IPS DF 4.7 (cell line): Measurements from ENCODE around the gene PRKCZ.
"Not testable (repeated sequence)": the region's sequence is repeated elsewhere in the genome, so short reads cannot be mapped to it uniquely, and the experiment has no call there.

Experiments
- DNase-seq: peaks from one replicate; pipeline ENCODE4 v3.0.0-alpha.2; 2013; ENCODE audit warnings: low spot score; ENCODE audit errors: extremely low read depth

Gene PRKCZ

GRCh38 chr1:2114635-2115007 is 64.4 kb downstream of the PRKCZ start:
- DNase-seq, result not testable (repeated sequence)

GRCh38 chr1:2115008-2115641 is 64.9 kb downstream of the PRKCZ start:
- no peak for DNase-seq

- no peak for DNase-seq
These were observed 65.6 kb downstream of the PRKCZ start for GRCh38 chr1:2115702-2116341.

- no peak for DNase-seq
These were observed 69.7 kb downstream of the PRKCZ start for GRCh38 chr1:2119886-2120285.

GRCh38 chr1:2121101-2121691 is 71.0 kb downstream of the PRKCZ start:
- DNase-seq, result no peak

GRCh38 chr1:2121794-2122193 is 71.6 kb downstream of the PRKCZ start:
- DNase-seq, result not testable (repeated sequence)

- no peak for DNase-seq
These were observed 74.4 kb downstream of the PRKCZ start for GRCh38 chr1:2124446-2125198.

- DNase-seq, result no peak
These were observed 75.4 kb downstream of the PRKCZ start for GRCh38 chr1:2125350-2126211.

- DNase-seq, result no peak
These were observed 76.3 kb downstream of the PRKCZ start for GRCh38 chr1:2126331-2127186.

- DNase-seq, result no peak
These were observed 77.3 kb downstream of the PRKCZ start for GRCh38 chr1:2127187-2128145.

GRCh38 chr1:2128189-2128901 is 78.1 kb downstream of the PRKCZ start:
- no peak for DNase-seq

- DNase-seq, result no peak
These were observed 79.2 kb downstream of the PRKCZ start for GRCh38 chr1:2129256-2129943.

GRCh38 chr1:2130156-2130555 is 79.9 kb downstream of the PRKCZ start:
- no peak for DNase-seq

- no peak for DNase-seq
These were observed 80.7 kb downstream of the PRKCZ start for GRCh38 chr1:2130871-2131289.

- no peak for DNase-seq
These were observed 82.2 kb downstream of the PRKCZ start for GRCh38 chr1:2132222-2133038.

- no peak for DNase-seq
These were observed 83.0 kb downstream of the PRKCZ start for GRCh38 chr1:2133039-2133878.
